NCI-H2196 (cell line): ENCODE results near the gene GARIN1A.
"Not testable (repeated sequence)": the region's sequence is repeated elsewhere in the genome, so short reads cannot be mapped to it uniquely, and the experiment has no call there.

ENCODE experiments used
- DNase-seq: peaks from one replicate; lab custom pipeline; 2025; ENCODE audit not compliant: unreplicated experiment; lab: John Stamatoyannopoulos, UW

GARIN1A gene

DNA sequence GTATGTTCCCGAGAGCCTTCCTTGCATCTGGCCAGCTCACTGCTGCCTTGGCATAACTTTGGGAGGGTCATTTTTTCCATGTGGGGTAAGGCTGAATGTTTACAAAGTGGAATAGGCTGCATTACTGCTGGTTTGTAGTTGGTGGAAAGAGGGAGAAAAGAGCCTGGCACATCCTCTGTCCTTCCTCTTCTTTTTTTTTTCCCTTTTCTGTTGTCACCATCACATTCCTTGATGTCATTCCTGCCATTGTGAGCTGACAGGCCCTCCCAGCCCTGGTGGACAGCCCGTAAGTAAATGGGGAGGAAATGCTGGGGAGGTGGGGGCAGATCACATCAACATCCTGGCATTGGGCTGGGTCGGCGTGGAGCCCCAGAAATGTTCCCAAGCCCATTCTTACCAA lies at the start of gene GARIN1A:
Gene GARIN1A (plus strand): TSS at position 301 of the 400 bp plus-strand sequence. CDS start 106 bp downstream, outside the sequence.
- DNase-seq = no peak

DNA sequence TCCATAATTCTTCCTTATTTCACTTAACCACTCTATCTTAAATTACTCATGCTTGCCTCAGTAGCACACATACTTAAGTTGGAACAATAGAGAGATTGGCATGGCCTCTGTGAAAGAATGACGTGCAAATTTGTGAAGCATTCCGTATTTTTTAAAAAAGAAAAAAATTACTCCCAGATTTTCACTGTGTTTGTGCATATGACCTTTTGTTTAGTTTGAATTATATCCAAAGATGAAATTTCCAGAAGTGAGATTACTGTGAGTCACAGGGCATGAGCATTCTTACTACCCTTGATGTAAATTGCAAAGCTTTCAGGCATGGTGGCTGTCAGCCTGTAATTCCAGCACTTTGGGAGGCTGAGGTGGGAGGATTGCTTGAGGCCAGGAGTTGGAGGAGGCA lies 45.0 kb upstream of the GARIN1A start:
- DNase-seq = not testable (repeated sequence)

DNA sequence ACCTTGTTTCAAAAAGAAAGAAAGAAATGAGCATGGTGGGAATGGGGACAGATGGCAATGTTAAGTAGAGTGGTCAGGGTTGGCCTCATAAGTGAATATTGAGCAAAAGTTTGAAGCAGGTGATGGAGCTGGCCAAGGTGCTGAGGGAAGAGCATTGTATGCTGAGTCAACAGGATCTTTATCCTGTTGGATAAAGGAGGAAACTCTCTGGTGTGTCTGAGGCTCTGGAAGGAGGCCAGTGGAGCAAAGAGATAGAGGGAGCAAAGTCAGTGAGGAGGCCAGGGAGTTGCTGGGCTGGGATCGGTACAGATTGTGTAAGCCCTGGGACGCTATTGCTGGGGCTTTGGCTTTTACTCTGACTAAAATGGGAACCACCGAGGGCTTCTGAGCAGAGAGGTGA lies 38.2 kb upstream of the GARIN1A start:
- DNase-seq = not testable (repeated sequence)

DNA sequence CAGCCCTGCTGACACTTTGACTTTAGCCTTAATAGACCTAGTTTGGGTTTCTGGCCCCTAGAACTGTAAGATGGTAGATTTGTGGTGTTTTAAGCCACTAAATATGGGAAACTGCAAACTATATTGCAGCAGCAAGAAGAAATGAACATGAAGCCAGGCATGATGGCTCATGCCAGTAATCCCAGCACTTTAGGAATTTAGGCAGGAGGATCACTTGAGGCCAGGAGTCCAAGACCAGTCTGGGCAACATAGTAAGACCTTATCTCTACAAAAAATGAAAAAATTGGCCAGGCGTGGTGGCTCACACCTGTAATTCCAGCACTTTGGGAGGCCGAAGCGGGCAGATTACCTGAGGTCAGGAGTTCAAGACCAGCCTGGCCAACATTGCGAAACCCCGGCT lies 26.9 kb upstream of the GARIN1A start:
- not testable (repeated sequence) for DNase-seq

DNA sequence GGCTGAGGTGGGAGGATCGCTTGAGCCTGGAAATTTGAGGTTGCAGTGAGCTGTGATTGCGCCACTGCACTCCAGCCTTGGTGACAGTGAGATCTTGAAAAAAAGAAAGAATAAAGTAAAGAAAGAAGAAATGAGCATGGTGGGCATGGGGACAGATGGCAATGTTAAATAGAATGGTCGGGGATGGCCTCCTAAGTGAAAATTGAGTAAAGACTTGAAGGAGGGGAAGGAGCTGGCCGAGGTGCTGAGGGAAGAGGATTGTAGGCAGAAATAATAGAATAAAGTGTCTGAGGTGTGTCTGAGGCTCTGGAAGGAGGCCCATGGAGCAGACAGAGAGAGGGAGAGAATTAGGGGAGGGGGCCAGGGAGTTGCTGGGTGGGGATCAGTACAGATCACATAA lies 26.2 kb upstream of the GARIN1A start:
- DNase-seq = not testable (repeated sequence)

DNA sequence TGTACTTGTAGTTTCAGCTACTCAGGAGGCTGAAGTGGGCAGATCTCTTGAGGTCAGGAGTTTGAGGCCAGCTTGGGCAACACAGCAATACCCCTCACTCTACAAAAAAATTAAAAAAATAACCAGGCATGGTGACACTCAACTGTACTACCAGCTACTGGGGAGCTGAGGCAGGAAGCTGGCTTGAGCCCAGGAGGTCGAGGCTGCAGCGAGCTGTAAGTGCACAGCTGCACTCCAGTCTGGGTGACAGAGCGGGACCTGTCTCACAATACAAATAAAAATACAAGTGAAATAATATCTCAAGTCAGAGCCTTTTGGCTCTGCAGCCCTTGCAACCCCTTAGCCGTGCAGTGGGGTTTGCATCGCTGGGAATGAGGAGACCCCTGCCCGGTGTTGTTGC lies 25.2 kb upstream of the GARIN1A start:
- not testable (repeated sequence) for DNase-seq

DNA sequence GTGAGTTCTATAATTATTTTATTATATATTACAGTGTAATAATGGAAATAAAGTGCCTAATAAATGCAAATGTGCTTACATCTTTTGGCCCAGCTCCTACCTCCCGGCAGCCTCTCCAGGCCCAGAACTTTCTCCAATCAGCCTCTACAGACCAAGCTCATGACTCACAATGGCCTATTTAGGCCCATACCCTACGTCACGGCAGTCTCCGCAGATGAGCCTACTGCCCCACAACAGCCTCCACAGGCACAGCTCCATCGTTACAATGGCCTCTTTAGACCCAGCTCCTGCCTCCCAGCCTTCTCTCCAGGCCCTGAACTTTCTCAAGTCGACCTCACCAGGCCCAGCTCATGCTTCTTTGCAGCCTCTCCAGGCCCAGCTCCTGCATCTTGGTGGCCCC lies 21.0 kb upstream of the GARIN1A start:
- DNase-seq = not testable (repeated sequence)

DNA sequence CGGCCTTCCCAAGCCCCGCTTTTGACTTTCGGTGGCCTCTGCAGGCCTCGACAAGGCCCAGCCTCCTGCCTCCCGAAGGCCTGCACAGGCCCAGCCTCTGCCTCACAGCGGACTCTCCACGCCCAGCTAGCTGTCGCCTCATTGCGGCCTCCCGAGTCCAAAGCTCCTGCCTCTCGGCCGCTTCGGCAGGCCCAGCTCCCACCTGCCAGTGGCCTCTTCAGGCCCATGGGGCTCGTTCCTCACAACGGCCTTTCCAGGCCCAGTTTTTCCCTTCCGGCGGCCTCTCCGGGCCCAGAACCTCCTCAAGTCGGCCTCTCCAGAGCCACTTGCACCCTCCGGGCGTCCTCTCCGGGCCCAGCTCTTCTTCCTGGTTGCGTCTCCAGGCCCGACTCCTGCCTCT lies 19.5 kb upstream of the GARIN1A start:
- DNase-seq = not testable (repeated sequence)

DNA sequence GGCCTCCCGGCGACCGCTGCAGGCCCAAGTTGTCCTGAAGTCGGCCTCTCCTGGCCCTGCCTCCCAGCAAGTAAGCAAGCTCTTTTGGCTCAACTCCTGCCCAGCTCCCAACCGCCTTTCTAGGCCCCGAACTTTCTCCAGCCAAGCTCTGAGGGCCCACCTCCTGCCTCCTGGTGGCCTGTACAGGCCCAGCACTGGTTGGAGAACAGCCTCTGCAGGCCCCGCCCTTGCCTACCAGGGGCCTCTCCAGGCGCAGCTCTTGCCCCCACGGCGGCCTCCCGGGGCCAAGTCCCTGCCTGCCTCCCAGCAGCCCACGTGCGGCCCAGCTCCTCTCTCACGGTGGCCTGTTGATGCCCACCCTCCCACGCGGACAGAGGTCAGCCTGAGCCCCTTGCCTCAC lies 18.9 kb upstream of the GARIN1A start:
- DNase-seq = not testable (repeated sequence)

DNA sequence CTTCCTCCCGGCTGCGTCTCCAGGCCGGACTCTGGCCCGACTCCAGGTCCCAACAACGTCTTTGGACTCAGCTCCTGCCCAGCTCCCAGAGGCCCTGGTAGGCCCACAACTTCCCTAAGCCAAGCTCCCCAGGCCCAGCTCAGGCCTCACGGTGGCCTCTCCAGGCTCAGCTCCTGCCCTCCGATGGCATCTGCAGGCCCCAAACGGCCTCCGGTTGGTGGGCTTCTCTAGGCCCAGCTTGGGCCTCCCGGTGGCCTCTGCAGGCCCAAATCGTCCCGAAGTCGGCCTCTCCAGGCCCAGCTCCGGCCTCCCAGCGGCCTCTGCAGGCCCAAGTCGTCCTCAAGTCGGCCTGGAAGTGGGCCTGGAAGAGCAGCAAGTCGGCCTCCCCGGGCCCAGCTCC lies 18.0 kb upstream of the GARIN1A start:
- DNase-seq = not testable (repeated sequence)

DNA sequence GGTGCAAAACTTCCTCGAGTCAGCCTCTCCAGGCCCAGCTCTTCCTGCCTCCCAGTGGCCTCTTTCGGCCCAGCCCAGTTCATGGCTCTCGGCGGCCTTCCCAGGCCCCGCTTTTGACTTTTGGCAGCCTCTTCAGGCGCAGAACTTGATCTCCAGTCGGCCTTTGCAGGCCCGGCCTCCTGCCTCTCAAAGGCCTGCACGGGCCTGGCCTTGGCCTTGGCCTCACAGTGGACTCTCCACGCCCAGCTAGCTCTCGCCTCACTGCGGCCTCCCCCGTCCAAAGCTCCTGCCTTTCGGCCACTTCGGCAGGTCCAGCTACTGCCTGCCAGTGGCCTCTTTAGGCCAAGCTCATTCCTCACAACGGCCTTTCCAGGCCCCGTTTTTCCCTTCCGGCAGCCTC lies 17.6 kb upstream of the GARIN1A start:
- not testable (repeated sequence) for DNase-seq

DNA sequence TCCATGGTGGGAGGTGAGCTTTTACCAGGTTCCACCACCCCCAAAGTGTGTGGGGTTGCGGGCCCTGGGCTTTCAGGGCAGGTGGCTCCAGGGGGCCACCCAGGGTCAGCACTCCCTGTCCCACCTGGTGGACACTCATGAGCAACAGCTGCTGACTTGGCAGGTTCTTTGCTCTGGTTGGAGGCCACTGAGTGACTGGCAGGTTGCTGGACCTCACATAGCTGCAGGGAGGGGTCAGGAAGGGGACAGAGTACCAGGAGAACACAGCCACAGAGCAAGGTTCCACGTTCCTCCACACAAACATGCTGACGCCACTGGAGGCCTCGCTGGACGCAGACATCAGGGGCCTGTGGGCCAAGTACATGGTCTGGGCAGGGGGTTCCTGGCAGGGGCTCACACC lies 13.7 kb upstream of the GARIN1A start:
- not testable (repeated sequence) for DNase-seq

DNA sequence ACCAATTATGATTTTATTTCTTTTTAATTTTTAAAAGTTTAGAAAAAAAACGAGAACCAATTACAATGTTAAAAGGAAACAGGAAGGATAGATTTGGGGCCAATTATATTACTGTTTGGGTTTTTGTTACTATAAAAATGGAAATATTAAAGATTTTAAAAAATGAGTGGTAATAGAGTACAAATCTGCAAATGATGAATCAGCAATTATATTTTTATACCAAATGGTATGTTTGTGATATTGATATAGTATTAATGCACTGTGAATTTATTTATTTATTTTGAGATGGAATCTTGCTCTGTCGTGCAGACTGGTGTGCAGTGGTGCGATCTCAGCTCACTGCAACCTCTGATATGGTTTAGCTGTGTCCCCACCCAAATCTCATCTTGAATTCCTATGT lies 11.5 kb upstream of the GARIN1A start:
- DNase-seq = no peak

DNA sequence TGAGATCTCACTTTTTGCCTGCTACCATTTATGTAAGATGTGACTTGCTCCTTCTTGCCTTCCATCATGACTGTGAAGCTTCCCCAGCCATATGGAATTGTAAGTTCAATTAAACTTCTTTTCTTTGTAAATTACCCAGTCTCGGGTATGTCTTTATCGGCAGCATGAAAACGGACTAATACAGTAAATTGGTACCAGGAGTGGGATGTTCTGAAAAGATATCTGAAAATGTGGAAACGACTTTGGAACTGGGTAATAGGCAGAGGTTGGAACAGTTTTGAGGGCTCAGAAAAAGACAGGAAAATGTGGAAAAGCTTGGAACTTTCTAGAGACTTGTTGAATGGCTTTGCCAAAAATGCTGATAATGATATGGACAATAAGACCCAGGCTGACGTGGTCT lies 10.6 kb upstream of the GARIN1A start:
- no peak for DNase-seq

DNA sequence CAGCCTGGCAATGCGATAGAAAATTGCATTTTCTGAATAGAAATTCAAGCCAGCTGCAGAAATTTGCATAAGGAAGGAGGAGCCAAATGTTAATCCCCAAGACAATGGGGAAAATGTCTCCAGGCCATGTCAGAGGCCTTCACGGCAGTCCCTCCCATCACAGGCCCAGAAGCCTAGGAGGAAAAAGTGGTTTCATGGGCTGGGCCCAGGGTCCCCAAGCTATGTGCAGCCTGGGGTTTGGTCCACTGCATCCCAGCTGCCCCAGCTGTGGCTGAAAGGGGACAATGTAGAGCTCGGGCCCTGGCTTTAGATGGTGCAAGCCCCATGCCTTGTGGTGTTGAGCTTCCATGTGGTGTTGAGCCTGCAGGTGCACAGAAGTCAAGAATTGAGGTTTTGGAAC lies 10.0 kb upstream of the GARIN1A start:
- DNase-seq = no peak

DNA sequence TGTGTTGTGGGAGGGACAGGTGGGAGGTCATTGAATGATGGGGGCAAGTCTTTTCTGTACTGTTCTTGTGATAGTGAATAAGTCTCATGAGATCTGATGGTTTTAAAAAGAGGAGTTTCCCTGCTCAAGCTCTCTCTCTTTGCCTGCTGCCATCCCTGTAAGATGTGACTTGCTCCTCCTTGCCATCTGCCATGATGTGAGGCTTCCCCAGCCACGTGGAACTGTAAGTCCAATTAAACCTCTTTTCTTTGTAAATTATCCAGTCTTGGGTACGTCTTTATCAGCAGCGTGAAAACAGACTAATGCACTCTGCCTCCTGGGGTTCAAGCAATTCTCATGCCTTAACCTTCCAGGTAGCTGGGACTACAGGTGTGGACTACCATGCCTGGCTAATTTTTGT lies 8.9 kb upstream of the GARIN1A start:
- DNase-seq = not testable (repeated sequence)

DNA sequence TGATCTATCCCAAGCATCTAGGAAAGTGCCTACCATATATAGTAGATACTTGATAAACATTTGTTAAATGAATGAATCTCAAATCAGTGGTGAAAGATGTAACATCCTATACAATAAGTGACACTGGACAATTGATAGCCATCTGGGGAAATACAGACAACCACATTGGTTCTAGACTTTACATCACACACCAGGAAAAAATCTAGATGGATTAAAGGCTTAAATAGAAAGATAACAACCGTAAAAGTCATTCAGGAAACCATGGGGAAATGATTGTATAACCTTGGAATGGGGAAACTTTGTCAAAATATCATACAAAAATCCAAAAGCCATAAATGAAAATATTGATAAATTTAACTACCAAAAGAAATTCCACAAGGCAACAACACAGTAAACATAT lies 7.0 kb upstream of the GARIN1A start:
- no peak for DNase-seq

DNA sequence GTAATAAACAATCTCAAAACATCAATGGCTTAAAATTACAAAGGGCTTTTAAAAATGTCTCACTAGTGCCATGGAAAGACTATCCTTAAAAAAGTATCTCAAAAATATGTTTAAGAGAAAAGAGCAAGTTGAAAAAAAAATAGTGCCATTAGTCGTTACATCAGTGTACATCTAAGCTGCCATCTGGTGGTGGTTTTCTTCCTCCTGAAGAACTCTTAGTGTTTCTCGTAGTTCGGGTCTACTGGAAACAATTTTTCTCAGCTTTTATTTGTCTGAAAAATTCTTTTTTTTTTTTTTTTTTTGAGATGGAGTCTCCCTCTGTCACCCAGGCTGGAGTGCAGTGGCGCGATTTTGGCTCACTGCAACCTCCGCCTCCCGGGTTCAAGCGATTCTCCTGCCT lies 5.9 kb upstream of the GARIN1A start:
- DNase-seq = no peak

DNA sequence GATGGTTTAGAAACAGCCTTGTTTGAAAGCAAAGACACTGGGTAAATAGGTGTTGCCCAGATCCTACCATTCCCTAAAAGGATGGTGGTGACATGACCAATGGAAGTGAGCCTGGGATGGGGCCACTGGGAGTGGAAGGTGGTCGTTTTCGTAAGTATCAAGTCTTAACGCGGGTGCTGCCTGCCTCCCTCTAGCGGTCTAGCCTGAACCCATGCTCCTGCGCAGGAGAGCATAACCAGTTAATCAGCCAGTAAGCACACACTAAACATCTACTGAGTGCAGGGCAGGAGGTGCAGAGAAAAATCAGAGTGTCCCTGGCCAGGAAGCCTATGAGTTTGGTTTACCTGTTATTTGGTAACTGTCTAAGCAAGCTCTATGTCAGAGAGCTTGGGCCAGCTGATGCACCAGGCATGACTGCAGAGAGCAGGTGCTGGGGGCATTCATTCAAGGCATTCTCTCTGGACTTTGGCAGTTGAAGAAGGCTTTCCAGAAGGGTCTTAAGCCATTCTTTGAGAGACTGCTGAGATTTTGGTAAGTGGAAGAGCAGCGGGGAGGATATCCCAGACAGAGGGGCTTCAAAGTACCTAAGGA lies 930 bp downstream of the GARIN1A start:
- no peak for DNase-seq

DNA sequence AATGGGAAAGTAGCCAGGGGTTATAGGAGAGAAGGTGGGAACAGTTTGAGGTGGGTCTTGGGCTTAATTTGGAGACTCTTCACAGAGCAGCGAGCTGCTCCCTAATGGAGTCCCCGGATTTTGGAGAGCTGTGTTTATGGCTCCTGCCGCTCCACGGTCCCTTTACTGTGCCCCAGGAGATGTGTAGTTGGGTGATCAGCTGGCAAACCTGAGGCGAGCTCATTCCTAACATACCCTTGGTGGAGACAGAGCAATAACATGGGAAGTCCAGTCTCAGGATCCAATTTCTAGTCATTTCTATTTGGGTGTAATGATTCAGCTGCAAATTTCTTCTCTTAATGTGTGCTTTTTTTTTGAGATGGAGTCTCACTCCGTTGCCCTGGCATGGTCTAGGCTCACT lies 1.5 kb downstream of the GARIN1A start:
- no peak for DNase-seq

DNA sequence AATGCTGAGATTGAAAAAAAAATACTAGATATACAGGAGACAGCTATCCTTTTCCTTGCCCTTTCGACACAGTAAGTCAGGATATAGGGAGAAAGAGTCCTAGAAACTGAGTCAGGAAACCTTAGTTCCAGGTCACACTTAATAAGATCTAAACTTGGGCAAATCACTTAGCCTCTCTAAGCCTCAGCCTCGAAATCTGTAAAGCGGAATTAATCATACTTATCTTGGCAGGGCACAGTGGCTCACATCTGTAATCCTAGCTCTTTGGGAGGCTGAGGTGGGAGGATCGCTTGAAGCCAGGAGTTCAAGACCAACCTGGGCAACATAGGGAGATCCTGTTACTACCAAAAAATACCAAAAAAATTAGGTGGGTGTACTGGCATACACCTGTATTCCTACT lies 4.6 kb downstream of the GARIN1A start:
- no peak for DNase-seq

DNA sequence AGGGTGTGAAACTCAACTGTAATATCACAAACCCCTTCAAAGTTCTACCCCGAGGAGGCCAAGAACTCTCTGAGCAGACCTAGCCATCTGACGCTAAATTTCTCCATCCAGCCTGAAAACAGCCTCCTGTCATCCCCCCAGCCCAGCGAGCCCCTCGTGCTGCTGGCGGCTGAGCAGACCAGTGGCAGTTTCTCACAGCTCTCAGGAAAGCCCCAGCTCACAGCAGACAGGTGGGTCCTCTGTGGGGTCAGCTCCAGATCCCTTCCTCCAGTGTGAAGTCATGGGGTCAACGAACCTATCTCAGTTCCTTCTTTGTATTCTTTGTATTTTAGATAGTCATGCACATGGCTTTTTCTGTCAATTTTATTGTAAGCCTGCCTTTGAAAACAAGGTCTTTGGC lies 7.8 kb downstream of the GARIN1A start:
- DNase-seq = no peak

DNA sequence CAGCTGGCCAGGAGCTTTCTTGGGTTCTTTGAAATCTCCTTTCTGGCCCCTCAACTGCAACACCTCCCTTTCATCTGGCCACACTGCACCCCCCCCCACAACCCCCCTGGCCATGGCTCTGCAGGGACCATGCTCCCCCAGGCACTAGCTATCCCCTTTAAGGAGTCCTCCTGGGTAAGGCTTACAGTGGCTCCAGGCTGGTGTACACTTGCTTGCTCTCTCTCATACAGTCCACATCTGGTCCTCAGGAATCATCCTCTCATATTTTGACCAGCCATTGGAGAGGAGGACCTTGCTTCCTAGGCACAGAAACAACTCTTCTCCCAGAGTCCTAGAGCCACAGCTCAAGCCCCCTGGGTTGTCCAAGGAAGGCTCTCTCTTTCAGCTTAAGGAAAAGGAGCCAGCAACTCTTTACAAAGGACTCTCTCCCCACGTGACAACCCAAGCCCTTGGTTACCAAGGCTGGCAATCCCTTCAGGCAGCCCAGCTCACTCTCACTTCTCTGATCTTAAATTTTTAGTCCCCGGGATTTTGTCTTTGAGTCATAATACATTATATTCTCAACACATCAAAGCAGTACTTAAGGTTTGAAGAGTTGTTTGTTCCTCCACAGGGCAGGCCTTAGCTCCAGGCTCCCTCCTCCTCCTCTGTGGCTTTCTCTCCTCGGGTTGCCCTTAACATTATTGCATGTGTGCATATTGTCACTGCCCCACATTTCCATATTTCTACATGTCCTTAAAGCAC lies 9.9 kb downstream of the GARIN1A start:
- no peak for DNase-seq
